Right lobe of liver (tissue), 4 donors: Measurements from ENCODE around the gene CHIA.

Experiments
- POLR2A ChIP-seq: fragments of 450-650 bp; IDR thresholded peaks from one replicate; pipeline ENCODE4 v1.6.1; 2017; ENCODE audit warnings: antibody characterized with exemption, mild to moderate bottlenecking
- TF ChIP-seq, protein P1 (sequence below), 4 donors: fragments of 200-600 bp in 3 of 4; fragments of 450-650 bp in 1 of 4; IDR thresholded peaks; one replicate each; pipeline versions ENCODE4 v1.5.1 to v1.8.0; 2016 to 2022; ENCODE audit warnings: antibody characterized with exemption in 4 of 4, mild to moderate bottlenecking in 2 of 4
- donor health status: DM: no; HTN: no; CAD: no.
- donor health status: DM: no; HTN: no; CAD: no.
- donor health status: DM: no; HTN: yes; CAD: no.

DNA sequence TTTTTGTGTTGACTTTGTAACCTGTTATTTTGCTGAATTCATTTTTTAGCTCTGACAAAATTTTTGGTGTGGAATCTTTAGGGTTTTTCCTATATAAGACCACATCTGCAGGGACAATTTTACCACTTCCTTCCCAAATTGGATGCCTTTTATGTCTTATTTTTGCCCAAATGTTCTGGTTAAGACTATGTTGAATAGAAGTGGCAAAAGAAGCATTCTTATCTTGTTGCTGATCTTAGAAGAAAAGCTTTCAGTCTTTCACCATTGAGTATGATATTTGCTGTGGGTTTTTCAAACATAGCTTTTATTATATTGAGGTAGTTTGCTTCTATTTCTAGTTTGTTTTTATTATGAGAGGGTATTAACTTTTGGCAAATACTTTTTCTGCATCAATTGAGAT is 3.7 kb downstream of the CHIA start:
- TF ChIP-seq, protein P1, sequence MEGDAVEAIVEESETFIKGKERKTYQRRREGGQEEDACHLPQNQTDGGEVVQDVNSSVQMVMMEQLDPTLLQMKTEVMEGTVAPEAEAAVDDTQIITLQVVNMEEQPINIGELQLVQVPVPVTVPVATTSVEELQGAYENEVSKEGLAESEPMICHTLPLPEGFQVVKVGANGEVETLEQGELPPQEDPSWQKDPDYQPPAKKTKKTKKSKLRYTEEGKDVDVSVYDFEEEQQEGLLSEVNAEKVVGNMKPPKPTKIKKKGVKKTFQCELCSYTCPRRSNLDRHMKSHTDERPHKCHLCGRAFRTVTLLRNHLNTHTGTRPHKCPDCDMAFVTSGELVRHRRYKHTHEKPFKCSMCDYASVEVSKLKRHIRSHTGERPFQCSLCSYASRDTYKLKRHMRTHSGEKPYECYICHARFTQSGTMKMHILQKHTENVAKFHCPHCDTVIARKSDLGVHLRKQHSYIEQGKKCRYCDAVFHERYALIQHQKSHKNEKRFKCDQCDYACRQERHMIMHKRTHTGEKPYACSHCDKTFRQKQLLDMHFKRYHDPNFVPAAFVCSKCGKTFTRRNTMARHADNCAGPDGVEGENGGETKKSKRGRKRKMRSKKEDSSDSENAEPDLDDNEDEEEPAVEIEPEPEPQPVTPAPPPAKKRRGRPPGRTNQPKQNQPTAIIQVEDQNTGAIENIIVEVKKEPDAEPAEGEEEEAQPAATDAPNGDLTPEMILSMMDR (IDR thresholded peaks at IDR 0.05), result no peak
- no peak for TF ChIP-seq POLR2A
